ENCODE results near the gene ERN2. TPM values are rescaled to one million over a fixed set of nuclear protein-coding genes. Genes with fewer than 3 reads are reported as not detected.

The ERN2 gene
- total and polyA plus RNA-seq, 2 of the 4 experiments (the other 2 are of a cell fraction): 0.39 to 0.54 TPM

- no peak overlapping the region for H2BK5ac ChIP-seq (ENCODE audit: low read depth, low read length, poor library complexity, severe bottlenecking)
- H3K56ac ChIP-seq (ENCODE audit: extremely low read depth, insufficient read depth, low read length): no peak overlapping the region
- H3K14ac ChIP-seq (replicated peaks; ENCODE audit: low read depth, low read length): no peak overlapping the region
- H3K4ac ChIP-seq (ENCODE audit: low read depth, low read length): no peak overlapping the region
- H3K9me1 ChIP-seq (ENCODE audit: insufficient read depth, low read length): no peaks in the 10 kb centered on the region
- no peak overlapping the region for H4K91ac ChIP-seq (ENCODE audit: insufficient read depth, low read depth, low read length)
- H2AFZ ChIP-seq (replicated peaks; ENCODE audit: low read length, poor library complexity): no peak overlapping the region
- CTCF ChIA-PET: interaction anchor here (0.7 kb wide), 1 partner anchor 11 kb away, joined by 3 read pairs; the partner anchor contains the start of genes DCTN5 and PALB2
- no peaks in the 10 kb centered on the region for H3K4me1 ChIP-seq (ENCODE audit: control insufficient read depth, insufficient read depth, low read length)
- no peaks in the 10 kb centered on the region for H3K9me3 ChIP-seq (ENCODE audit: control insufficient read depth, insufficient read depth, low read length)
- H3K36me3 ChIP-seq (ENCODE audit: control insufficient read depth, insufficient read depth, low read length): peaks cover 15% of the 10 kb centered on the region
- WGBS, 2 experiments (ENCODE audit: extremely low coverage in 2 of 2, insufficient read length in 1 of 2): 89% methylated on average over 1 of the region's 4 CpGs; no CpG with 5 or more reads in 1 of the 2 experiments
- DNase-seq (no peak), ATAC-seq (ENCODE audit: low read depth) (no peak)
- POLR2A ChIA-PET (ENCODE audit: unreplicated experiment): no interaction called here
- no peaks in the 10 kb centered on the region for H3K27me3 ChIP-seq (ENCODE audit: control insufficient read depth, insufficient read depth, low read length)
- no peak overlapping the region for H3K4me3 ChIP-seq (ENCODE audit: insufficient read depth, low read depth, low read length)
- no peak overlapping the region for H2AK9ac ChIP-seq (replicated peaks; ENCODE audit: low read depth, low read length, poor library complexity)
- intact Hi-C loops (cut with micrococcal nuclease) (no loop called here), dilution Hi-C loops (cut with HindIII; ENCODE audit: low sequenced_read_pairs, unreplicated experiment) (no loop called here), in situ Hi-C loops (cut with MboI; ENCODE audit: low sequenced_read_pairs) (no loop called here)
- no peak overlapping the region for H3K27ac ChIP-seq (ENCODE audit: insufficient read depth, low read length)
- H3K79me1 ChIP-seq (ENCODE audit: low read depth in 1 of 2, low read length in 2 of 2): peaks cover 20 to 35% of the 10 kb centered on the region in 2 experiments
- H3K18ac ChIP-seq (ENCODE audit: low read depth, low read length): no peak overlapping the region
- TF ChIP-seq CEBPB (IDR thresholded peaks at IDR 0.05; ENCODE audit: low read depth, low read length) (no peak), CTCF (conservative IDR thresholded peaks at IDR 0.05; ENCODE audit: low read depth, low read length) (no peak), FOS (IDR thresholded peaks at IDR 0.05; ENCODE audit: low read depth, low read length) (no peak), BHLHE40 (IDR thresholded peaks at IDR 0.05; ENCODE audit: low read depth, low read length) (no peak), MAZ (IDR thresholded peaks at IDR 0.05; ENCODE audit: borderline replicate concordance, low read depth, low read length) (no peak), RAD21 (IDR thresholded peaks at IDR 0.05; ENCODE audit: low read length) (no peak), RCOR1 (IDR thresholded peaks at IDR 0.05; ENCODE audit: insufficient replicate concordance, low read length) (no peak), MAFK (IDR thresholded peaks at IDR 0.05; ENCODE audit: low read depth, low read length) (no peak), NFE2L2 (IDR thresholded peaks at IDR 0.05; ENCODE audit: low read depth, low read length) (no peak), ELK1 (IDR thresholded peaks at IDR 0.05; ENCODE audit: borderline replicate concordance, low read depth, low read length) (no peak), USF2 (IDR thresholded peaks at IDR 0.05; ENCODE audit: low read depth, low read length) (no peak), CHD1 (IDR thresholded peaks at IDR 0.05; ENCODE audit: low read depth, low read length) (no peak)
- H2BK20ac ChIP-seq (ENCODE audit: low read depth, low read length): no peak overlapping the region
- peaks cover 31% of the 10 kb centered on the region for H4K20me1 ChIP-seq (ENCODE audit: insufficient read depth, low read length)
- H2BK120ac ChIP-seq (ENCODE audit: low read depth, low read length): no peak overlapping the region
- H3K9ac ChIP-seq (ENCODE audit: low read depth, low read length): no peak overlapping the region
- H3K23ac ChIP-seq (ENCODE audit: low read depth, low read length): no peak overlapping the region
- no peak overlapping the region for H2BK15ac ChIP-seq (ENCODE audit: low read depth, low read length)
- H4K8ac ChIP-seq (ENCODE audit: low read depth in 2 of 2, low read length in 2 of 2): no peak overlapping the region
- H3K4me2 ChIP-seq (ENCODE audit: low read depth, low read length): no peak overlapping the region
- H2AK5ac ChIP-seq (ENCODE audit: low read depth, low read length): no peak overlapping the region
- BruUV-seq (replicated peaks): no TSS peak
- no peak overlapping the region for H4K5ac ChIP-seq (ENCODE audit: low read depth, low read length)
Observed at GRCh38 chr16:23651943-23652468, 61.0 kb downstream of the ERN2 start.
